Measurements from ENCODE around the gene LRRN4CL. TPM values are rescaled to one million over a fixed set of nuclear protein-coding genes. Genes with fewer than 3 reads are reported as not detected.

LRRN4CL gene
- total and polyA plus RNA-seq, 9 of the 15 experiments (the other 6 are each of a cell fraction or from before 2014, with no cell fraction given): 0.03 to 0.11 (median 0.05) TPM; not detected in 4

DNA sequence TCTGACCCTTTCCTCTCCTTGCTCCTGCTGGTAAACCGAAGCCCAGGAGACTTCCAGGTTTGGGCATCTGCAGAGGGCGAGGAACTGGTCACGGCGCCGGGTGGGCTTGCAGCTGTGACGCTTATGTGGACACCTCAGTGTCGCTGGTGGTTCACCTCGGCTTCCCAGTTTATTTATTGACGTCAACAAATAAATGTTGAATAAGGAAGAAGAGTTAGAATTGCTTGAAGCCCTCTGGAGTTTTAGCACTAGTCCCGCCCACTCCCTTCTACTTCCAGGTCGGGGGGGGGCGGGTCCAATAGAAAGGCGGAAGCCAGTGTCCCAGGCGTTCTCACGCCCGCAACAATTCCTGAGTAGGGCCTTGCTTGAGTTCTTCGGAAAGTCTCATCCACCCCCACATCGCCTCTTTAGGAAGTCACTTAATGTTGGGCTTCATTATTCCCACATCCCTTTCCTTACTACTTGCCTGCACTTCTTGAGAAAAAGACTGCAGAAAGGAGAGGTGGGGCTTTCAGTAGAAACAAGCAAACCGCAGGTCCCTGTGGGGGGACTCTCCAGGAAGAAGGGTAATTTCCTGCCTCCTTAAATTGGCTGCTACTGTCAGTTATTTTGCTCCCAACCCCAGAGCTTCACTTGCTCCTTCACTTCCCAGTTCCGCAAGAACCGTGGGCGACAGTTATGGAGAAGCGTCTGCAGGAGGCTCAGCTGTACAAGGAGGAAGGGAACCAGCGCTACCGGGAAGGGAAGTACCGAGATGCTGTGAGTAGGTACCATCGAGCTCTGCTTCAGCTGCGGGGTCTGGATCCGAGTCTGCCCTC is 39.0 kb upstream of the LRRN4CL start, which contains the start of gene TTC9C (continued):
- TF ChIP-seq POLR3G (IDR thresholded peaks at IDR 0.05; ENCODE audit: extremely low read depth, insufficient read length, insufficient replicate concordance) (no peak), NFRKB (IDR thresholded peaks at IDR 0.05; ENCODE audit: low read depth) (no peak), TFAM (CRISPR knock-in tag; conservative IDR thresholded peaks at IDR 0.05) (no peak), CBFA2T2 (conservative IDR thresholded peaks at IDR 0.05) (no peak), ZNF589 (CRISPR knock-in tag; IDR thresholded peaks at IDR 0.05; ENCODE audit: low read depth) (no peak), ZNF445 (CRISPR knock-in tag; IDR thresholded peaks at IDR 0.05; ENCODE audit: low read depth) (no peak), ZC3H4 (CRISPR knock-in tag; IDR thresholded peaks at IDR 0.05; ENCODE audit: borderline replicate concordance) (no peak), ZC3H8 (IDR thresholded peaks at IDR 0.05) (no peak), PPARD (CRISPR knock-in tag; IDR thresholded peaks at IDR 0.05) (no peak), ZNF436 (CRISPR knock-in tag; IDR thresholded peaks at IDR 0.05) (no peak), SREBF2 (CRISPR knock-in tag; IDR thresholded peaks at IDR 0.05) (no peak), MEF2A (IDR thresholded peaks at IDR 0.05; ENCODE audit: control insufficient read depth, low read depth, low read length) (no peak), MXI1 (IDR thresholded peaks at IDR 0.05; ENCODE audit: low read depth, low read length) (no peak), HDAC3 (IDR thresholded peaks at IDR 0.05; ENCODE audit: borderline replicate concordance, partially characterized antibody) (peak; percentile 14), NUFIP1 (IDR thresholded peaks at IDR 0.05; ENCODE audit: partially characterized antibody) (no peak), CREBBP (IDR thresholded peaks at IDR 0.05; ENCODE audit: low read depth, low read length) (no peak), ZNF444 (CRISPR knock-in tag; IDR thresholded peaks at IDR 0.05) (no peak), POLR2AphosphoS5 (IDR thresholded peaks at IDR 0.05; ENCODE audit: control insufficient read depth, insufficient read depth, low read depth, low read length) (peak; percentile 38; the same call in 1 of the 2 replicates), BCOR (IDR thresholded peaks at IDR 0.05) (no peak), HMG20B (CRISPR knock-in tag; IDR thresholded peaks at IDR 0.05) (no peak)
- TF ChIP-seq, protein P1, sequence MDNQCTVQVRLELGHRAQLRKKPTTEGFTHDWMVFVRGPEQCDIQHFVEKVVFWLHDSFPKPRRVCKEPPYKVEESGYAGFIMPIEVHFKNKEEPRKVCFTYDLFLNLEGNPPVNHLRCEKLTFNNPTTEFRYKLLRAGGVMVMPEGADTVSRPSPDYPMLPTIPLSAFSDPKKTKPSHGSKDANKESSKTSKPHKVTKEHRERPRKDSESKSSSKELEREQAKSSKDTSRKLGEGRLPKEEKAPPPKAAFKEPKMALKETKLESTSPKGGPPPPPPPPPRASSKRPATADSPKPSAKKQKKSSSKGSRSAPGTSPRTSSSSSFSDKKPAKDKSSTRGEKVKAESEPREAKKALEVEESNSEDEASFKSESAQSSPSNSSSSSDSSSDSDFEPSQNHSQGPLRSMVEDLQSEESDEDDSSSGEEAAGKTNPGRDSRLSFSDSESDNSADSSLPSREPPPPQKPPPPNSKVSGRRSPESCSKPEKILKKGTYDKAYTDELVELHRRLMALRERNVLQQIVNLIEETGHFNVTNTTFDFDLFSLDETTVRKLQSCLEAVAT (IDR thresholded peaks at IDR 0.05): peak in 1 of 2 experiments; percentile 24; a peak in 1 of 4 replicates
- TF ChIP-seq, protein P2, sequence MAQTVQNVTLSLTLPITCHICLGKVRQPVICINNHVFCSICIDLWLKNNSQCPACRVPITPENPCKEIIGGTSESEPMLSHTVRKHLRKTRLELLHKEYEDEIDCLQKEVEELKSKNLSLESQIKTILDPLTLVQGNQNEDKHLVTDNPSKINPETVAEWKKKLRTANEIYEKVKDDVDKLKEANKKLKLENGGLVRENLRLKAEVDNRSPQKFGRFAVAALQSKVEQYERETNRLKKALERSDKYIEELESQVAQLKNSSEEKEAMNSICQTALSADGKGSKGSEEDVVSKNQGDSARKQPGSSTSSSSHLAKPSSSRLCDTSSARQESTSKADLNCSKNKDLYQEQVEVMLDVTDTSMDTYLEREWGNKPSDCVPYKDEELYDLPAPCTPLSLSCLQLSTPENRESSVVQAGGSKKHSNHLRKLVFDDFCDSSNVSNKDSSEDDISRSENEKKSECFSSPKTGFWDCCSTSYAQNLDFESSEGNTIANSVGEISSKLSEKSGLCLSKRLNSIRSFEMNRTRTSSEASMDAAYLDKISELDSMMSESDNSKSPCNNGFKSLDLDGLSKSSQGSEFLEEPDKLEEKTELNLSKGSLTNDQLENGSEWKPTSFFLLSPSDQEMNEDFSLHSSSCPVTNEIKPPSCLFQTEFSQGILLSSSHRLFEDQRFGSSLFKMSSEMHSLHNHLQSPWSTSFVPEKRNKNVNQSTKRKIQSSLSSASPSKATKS (CRISPR knock-in tag; IDR thresholded peaks at IDR 0.05): no peak
- TF ChIP-seq, protein P3, sequence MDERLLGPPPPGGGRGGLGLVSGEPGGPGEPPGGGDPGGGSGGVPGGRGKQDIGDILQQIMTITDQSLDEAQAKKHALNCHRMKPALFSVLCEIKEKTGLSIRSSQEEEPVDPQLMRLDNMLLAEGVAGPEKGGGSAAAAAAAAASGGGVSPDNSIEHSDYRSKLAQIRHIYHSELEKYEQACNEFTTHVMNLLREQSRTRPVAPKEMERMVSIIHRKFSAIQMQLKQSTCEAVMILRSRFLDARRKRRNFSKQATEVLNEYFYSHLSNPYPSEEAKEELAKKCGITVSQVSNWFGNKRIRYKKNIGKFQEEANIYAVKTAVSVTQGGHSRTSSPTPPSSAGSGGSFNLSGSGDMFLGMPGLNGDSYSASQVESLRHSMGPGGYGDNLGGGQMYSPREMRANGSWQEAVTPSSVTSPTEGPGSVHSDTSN (CRISPR knock-in tag; IDR thresholded peaks at IDR 0.05; ENCODE audit: low read depth): no peak
- TF ChIP-seq, protein P3 (tag; conservative IDR thresholded peaks at IDR 0.05; ENCODE audit: low read depth): no peak

Measured in K562 (cell line).